Mammary epithelial cell (primary cell): Measurements from ENCODE around the gene ZSCAN25.

Experiments used
- EZH2 ChIP-seq: IDR thresholded peaks from 2 replicates; pipeline ENCODE4 v1.6.1; 2012; ENCODE audit warnings: low read length, inconsistent platforms, borderline replicate concordance
- TF ChIP-seq, protein P1 (sequence below), 2 donors: IDR thresholded peaks in 1 of 2; conservative IDR thresholded peaks in 1 of 2; 2 replicates each; pipeline ENCODE4 v1.5.1; 2011 to 2012; ENCODE audit warnings: inconsistent platforms in 2 of 2, low read length in 2 of 2, mild to moderate bottlenecking in 2 of 2, control low read depth in 1 of 2, low read depth in 1 of 2; ENCODE audit not compliant: insufficient read depth in 1 of 2; ENCODE audit errors: extremely low read depth in 1 of 2

DNA sequence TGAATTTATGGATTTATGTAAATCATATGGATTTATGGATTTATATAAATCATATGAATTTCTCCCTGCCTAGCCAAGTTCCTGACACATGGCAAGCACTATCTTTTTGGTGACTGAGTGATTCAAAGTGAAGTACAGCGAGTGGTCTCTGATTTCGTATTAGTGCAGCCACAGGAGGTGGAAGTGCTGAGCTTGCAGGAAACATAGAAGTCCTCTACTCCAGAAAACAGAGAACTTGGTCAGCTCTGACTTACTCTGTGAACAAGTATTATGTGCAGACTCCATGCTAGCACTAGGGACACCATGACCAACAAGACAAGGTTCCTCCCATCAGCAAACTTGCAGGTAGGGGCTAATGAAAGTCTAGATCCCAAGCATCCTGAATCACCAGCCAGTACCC, 34.5 kb downstream of the ZSCAN25 start:
- TF ChIP-seq EZH2 = no peak
- TF ChIP-seq, protein P1, sequence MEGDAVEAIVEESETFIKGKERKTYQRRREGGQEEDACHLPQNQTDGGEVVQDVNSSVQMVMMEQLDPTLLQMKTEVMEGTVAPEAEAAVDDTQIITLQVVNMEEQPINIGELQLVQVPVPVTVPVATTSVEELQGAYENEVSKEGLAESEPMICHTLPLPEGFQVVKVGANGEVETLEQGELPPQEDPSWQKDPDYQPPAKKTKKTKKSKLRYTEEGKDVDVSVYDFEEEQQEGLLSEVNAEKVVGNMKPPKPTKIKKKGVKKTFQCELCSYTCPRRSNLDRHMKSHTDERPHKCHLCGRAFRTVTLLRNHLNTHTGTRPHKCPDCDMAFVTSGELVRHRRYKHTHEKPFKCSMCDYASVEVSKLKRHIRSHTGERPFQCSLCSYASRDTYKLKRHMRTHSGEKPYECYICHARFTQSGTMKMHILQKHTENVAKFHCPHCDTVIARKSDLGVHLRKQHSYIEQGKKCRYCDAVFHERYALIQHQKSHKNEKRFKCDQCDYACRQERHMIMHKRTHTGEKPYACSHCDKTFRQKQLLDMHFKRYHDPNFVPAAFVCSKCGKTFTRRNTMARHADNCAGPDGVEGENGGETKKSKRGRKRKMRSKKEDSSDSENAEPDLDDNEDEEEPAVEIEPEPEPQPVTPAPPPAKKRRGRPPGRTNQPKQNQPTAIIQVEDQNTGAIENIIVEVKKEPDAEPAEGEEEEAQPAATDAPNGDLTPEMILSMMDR (conservative IDR thresholded peaks at IDR 0.05 in 1 of 2, IDR thresholded peaks at IDR 0.05 in 1 of 2; ENCODE audit: extremely low read depth in 1 of 2, insufficient read depth in 1 of 2, low read depth in 1 of 2, low read length in 2 of 2) = no peak
